ENCODE measurements around the gene FAAP20.

DNA sequence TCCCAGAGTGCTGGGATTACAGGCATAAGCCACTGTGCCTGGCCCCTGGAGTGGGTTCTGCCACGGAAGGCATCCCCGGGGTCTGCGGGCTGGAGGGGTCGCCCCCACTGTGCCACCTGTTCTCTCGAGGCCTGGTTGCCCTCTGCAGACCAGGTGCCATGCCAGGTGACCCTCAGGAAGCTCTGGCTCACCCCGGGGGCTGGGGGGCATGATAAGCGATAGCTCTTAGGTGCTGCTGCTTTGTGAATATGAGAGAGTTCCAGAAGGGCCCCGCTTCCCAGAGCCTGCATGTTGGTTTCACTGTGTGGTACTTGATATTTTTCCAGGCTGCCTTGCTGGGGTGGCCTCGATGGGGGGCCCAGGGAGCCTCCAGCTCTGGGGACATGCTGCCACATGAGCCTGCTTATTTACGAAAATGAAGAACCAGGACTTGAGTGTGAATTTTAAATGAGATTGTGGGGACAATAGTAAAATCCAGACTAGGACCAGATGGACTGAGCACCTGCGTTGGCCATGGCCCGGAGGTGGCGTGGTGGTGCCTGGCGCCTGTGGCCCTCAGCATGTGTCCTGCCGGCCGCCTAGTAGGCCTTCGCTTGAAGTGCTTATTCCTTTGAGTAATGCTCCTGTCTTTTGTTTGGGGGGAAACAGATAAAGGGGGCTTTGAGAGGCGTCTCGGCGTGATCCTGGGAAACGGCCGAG is 40.9 kb upstream of the FAAP20 start:
- TF ChIP-seq EZH2 (IDR thresholded peaks at IDR 0.05; ENCODE audit: insufficient read depth, poor library complexity, severe bottlenecking) (no peak), EZH2phosphoT487 (IDR thresholded peaks at IDR 0.05; ENCODE audit: insufficient read depth, low read depth) (no peak)
